Mesothelial cell of epicardium (in vitro differentiated cells): ENCODE measurements around the gene FOXN1. TPM values are rescaled to one million over a fixed set of nuclear protein-coding genes. Genes with fewer than 3 reads are reported as not detected.

ENCODE experiments used
- DNase-seq, 2 experiments: peaks; one replicate each; pipeline ENCODE4 v3.0.0; 2021; ENCODE audit warnings: low spot score in 2 of 2; ENCODE audit not compliant: unreplicated experiment in 2 of 2
- H3K27ac Mint-ChIP-seq: 2 replicates; pipeline ENCODE4 v1.8.0; 2021; ENCODE audit warnings: mixed read lengths
- H3K27me3 Mint-ChIP-seq: 2 replicates; pipeline ENCODE4 v1.8.0; 2021; ENCODE audit warnings: low read depth, mixed read lengths
- H3K36me3 Mint-ChIP-seq: 2 replicates; pipeline ENCODE4 v1.8.0; 2021; ENCODE audit warnings: mixed read lengths
- H3K4me1 Mint-ChIP-seq: 2 replicates; pipeline ENCODE4 v1.8.0; 2021; ENCODE audit warnings: mixed read lengths
- H3K4me3 Mint-ChIP-seq: 2 replicates; pipeline ENCODE4 v1.8.0; 2021; ENCODE audit warnings: mild to moderate bottlenecking, moderate library complexity, mixed read lengths
- H3K9me3 Mint-ChIP-seq: 2 replicates; pipeline ENCODE4 v1.8.0; 2021; ENCODE audit warnings: mixed read lengths
- total RNA-seq: library from RNA; stranded (reverse); gene quantifications from 3 replicates; pipeline ENCODE4 v1.2.1, GENCODE V29; 2021
- TF ChIP-seq, protein P1 (sequence below): fragments of 200-600 bp; sonication (generic); IDR thresholded peaks from one replicate; pipeline ENCODE4 v1.5.0; 2021; ENCODE audit warnings: antibody characterized with exemption; ENCODE audit not compliant: unreplicated experiment

FOXN1 gene
- total RNA-seq, 1 donor from 2014 or later = 0.34 TPM

DNA sequence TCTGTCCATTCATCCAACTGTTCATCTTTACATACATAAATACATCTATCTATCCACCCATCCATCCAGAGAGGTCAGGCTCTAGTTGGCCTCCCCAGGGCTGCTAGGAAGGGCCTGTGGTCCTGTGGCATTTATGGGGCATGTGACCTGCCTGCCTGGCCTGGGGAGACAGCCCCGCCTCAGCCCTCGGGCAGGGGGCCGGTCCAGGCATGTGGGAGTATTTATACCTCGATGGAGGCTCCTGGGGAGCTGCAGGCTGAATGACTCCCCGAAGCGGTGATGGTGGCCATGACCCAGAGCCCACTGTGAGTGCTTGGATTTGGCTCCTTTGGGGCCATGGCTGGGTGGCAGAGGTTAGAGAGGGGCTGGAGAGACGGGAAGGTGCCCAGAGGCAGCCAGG is 7.3 kb downstream of the FOXN1 start:
- TF ChIP-seq, protein P1, sequence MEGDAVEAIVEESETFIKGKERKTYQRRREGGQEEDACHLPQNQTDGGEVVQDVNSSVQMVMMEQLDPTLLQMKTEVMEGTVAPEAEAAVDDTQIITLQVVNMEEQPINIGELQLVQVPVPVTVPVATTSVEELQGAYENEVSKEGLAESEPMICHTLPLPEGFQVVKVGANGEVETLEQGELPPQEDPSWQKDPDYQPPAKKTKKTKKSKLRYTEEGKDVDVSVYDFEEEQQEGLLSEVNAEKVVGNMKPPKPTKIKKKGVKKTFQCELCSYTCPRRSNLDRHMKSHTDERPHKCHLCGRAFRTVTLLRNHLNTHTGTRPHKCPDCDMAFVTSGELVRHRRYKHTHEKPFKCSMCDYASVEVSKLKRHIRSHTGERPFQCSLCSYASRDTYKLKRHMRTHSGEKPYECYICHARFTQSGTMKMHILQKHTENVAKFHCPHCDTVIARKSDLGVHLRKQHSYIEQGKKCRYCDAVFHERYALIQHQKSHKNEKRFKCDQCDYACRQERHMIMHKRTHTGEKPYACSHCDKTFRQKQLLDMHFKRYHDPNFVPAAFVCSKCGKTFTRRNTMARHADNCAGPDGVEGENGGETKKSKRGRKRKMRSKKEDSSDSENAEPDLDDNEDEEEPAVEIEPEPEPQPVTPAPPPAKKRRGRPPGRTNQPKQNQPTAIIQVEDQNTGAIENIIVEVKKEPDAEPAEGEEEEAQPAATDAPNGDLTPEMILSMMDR = no peak
- no peaks in the 10 kb centered on the region for H3K9me3 Mint-ChIP-seq
- DNase-seq = no peak
- H3K4me3 Mint-ChIP-seq = no peak overlapping the region
- no peak overlapping the region for H3K27ac Mint-ChIP-seq
- peaks cover under 1% of the 10 kb centered on the region for H3K4me1 Mint-ChIP-seq
- H3K36me3 Mint-ChIP-seq = no peaks in the 10 kb centered on the region
- H3K27me3 Mint-ChIP-seq = peaks cover 36% of the 10 kb centered on the region

DNA sequence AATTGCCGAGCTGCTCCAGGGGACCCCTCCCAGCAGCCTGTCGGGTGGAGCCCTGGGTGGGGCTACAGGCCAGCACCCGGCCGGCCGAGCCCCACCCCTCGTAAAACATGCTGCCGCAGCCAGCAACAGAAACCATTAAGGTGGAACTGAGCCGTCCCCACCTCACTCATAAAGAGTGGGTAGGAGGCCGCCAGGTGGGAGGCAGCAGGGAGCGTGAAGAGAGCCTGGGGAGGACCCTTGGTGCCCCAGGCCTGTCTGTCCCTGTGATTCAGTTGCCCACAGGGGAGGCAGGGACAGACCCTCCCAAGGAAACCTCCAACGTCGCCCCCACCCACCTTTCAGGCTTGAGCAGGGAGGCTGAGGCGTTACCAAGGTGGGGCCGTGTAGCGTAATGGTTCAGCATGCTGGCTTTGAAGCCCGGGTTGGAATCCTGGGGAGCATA is 8.4 kb downstream of the FOXN1 start:
- Mint-ChIP-seq H3K9me3 (no peaks in the 10 kb centered on the region), H3K4me3 (no peak overlapping the region), H3K4me1 (no peaks in the 10 kb centered on the region), H3K27ac (no peak overlapping the region), H3K36me3 (no peaks in the 10 kb centered on the region), H3K27me3 (peaks cover 35% of the 10 kb centered on the region)
- TF ChIP-seq, protein P1 = no peak
- no peak for DNase-seq

DNA sequence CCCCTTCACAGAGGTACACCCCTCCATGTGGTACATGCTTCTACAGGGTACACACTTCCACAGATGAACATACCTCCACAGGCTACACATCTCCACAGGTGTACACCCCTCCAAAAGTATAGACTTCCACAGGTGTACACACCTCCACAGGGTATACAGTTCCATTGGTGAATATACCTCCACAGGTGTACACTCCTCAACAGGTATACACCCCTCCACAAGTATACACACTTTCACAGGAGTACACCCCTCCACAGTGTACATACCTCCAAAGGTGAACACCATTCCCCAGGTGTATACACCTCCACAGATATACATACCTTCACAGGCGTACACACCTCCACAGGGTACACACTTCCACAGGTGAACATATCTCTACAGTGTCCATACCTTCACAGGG is 9.4 kb downstream of the FOXN1 start:
- no peaks in the 10 kb centered on the region for H3K4me1 Mint-ChIP-seq
- TF ChIP-seq, protein P1 = no peak
- no peak overlapping the region for H3K27ac Mint-ChIP-seq
- no peaks in the 10 kb centered on the region for H3K36me3 Mint-ChIP-seq
- H3K4me3 Mint-ChIP-seq = no peak overlapping the region
- H3K9me3 Mint-ChIP-seq = no peaks in the 10 kb centered on the region
- DNase-seq = no peak
- peaks cover 30% of the 10 kb centered on the region for H3K27me3 Mint-ChIP-seq

DNA sequence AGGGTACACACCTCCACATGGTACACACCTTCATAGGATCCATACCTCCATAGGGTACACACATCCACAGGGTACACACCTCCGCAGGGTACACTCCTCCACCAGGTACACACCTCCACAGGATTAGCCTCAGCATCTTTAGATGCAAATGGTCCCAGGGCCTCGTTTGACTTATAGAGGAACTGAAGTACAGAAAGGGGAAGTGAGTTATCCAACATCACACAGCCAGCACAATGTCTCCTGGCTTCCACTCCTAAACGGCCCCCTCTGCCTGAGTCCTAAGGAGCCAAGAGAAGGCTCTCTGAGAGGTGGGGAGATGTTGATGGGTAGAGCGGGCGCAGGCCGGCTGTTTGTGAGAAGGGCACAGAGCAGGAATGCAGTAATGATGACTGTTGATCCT is 12.0 kb downstream of the FOXN1 start:
- H3K9me3 Mint-ChIP-seq = no peaks in the 10 kb centered on the region
- peaks cover 18% of the 10 kb centered on the region for H3K27me3 Mint-ChIP-seq
- H3K36me3 Mint-ChIP-seq = no peaks in the 10 kb centered on the region
- no peak overlapping the region for H3K27ac Mint-ChIP-seq
- TF ChIP-seq, protein P1 = no peak
- H3K4me1 Mint-ChIP-seq = no peaks in the 10 kb centered on the region
- no peak for DNase-seq
- no peak overlapping the region for H3K4me3 Mint-ChIP-seq

DNA sequence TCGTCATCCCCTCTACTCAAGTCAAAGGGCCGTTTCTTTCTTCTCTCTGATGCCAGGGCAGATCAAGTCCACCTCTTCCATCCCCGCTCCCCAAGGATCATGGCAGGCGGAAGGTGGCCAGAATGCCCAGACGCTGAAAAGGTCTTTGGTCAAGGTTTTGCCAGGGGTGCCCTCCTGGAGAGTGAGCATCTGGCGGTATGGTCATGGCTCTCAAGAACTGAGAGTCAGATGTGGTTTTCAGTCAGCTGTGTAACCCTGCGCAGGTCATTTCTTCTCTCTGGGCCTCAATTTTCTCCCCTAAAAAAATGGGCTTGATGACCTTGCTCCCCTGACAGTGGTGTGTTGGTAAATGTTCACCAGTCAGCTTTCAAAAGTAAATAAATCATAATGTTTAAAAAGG is 12.4 kb downstream of the FOXN1 start:
- TF ChIP-seq, protein P1 = no peak
- Mint-ChIP-seq H3K27me3 (peaks cover 14% of the 10 kb centered on the region), H3K4me3 (no peak overlapping the region), H3K4me1 (no peaks in the 10 kb centered on the region), H3K27ac (no peak overlapping the region), H3K9me3 (no peaks in the 10 kb centered on the region), H3K36me3 (no peaks in the 10 kb centered on the region)
- no peak for DNase-seq

DNA sequence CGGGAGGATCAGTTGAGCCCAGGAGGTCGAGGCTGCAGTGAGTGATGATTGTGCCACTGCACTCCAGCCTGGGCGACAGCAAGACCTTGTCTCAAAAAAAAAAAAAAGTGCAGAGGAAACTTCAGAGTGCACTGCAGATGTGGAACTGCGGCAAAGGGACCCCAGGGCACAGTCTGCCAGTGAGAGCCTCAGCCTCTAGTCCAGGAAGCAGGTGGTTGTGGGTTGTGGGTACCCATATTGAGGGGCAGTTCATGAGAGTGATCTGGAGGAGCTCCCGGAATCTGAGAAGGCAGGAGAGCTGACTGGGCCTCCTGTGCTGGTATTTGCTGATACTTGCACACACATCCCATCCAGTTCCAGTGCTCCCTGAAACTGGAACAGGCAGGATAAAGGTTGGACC is 13.1 kb downstream of the FOXN1 start:
- peaks cover 7% of the 10 kb centered on the region for H3K27me3 Mint-ChIP-seq
- no peaks in the 10 kb centered on the region for H3K36me3 Mint-ChIP-seq
- TF ChIP-seq, protein P1 = no peak
- H3K4me1 Mint-ChIP-seq = no peaks in the 10 kb centered on the region
- no peak overlapping the region for H3K4me3 Mint-ChIP-seq
- no peak overlapping the region for H3K27ac Mint-ChIP-seq
- H3K9me3 Mint-ChIP-seq = no peaks in the 10 kb centered on the region
- no peak for DNase-seq
